IPS DF 4.7 (cell line): ENCODE results near the gene LMBR1.
"Not testable (repeated sequence)": the region's sequence is repeated elsewhere in the genome, so short reads cannot be mapped to it uniquely, and the experiment has no call there.

Experiments used
- DNase-seq: peaks from one replicate; pipeline ENCODE4 v3.0.0-alpha.2; 2013; ENCODE audit warnings: low spot score; ENCODE audit errors: extremely low read depth

The LMBR1 gene

GRCh38 chr7:156848979-156849378 is 44.0 kb downstream of the LMBR1 start:
- DNase-seq: no peak

- no peak for DNase-seq
Measured at GRCh38 chr7:156845379-156846101, 47.4 kb downstream of the LMBR1 start.

- not testable (repeated sequence) for DNase-seq
Measured at GRCh38 chr7:156843582-156843981, 49.4 kb downstream of the LMBR1 start.

GRCh38 chr7:156843157-156843556 is 49.8 kb downstream of the LMBR1 start:
- DNase-seq: no peak

- DNase-seq: no peak
Measured at GRCh38 chr7:156842740-156843140, 50.2 kb downstream of the LMBR1 start.

GRCh38 chr7:156842317-156842716 is 50.7 kb downstream of the LMBR1 start:
- DNase-seq: no peak

- DNase-seq: no peak
Measured at GRCh38 chr7:156841497-156841896, 51.5 kb downstream of the LMBR1 start.

GRCh38 chr7:156840134-156840533 is 52.8 kb downstream of the LMBR1 start:
- no peak for DNase-seq

- no peak for DNase-seq
Measured at GRCh38 chr7:156836443-156836842, 56.5 kb downstream of the LMBR1 start.

GRCh38 chr7:156834462-156834861 is 58.5 kb downstream of the LMBR1 start:
- DNase-seq: no peak

GRCh38 chr7:156833312-156833711 is 59.7 kb downstream of the LMBR1 start:
- DNase-seq: no peak

- no peak for DNase-seq
Measured at GRCh38 chr7:156832195-156832877, 60.6 kb downstream of the LMBR1 start.

GRCh38 chr7:156829669-156830336 is 63.2 kb downstream of the LMBR1 start:
- DNase-seq: no peak

GRCh38 chr7:156827587-156828203 is 65.3 kb downstream of the LMBR1 start:
- no peak for DNase-seq

GRCh38 chr7:156823435-156823834 is 69.5 kb downstream of the LMBR1 start:
- no peak for DNase-seq

GRCh38 chr7:156820445-156821063 is 72.4 kb downstream of the LMBR1 start:
- DNase-seq: no peak

GRCh38 chr7:156819733-156820295 is 73.2 kb downstream of the LMBR1 start:
- no peak for DNase-seq

GRCh38 chr7:156818133-156818532 is 74.8 kb downstream of the LMBR1 start:
- no peak for DNase-seq

GRCh38 chr7:156816943-156817572 is 75.9 kb downstream of the LMBR1 start:
- no peak for DNase-seq

GRCh38 chr7:156811706-156812105 is 81.3 kb downstream of the LMBR1 start:
- no peak for DNase-seq

GRCh38 chr7:156803656-156804055 is 89.3 kb downstream of the LMBR1 start:
- not testable (repeated sequence) for DNase-seq
